Kidney (tissue), 14 donors: ENCODE results near the gene ATP1A3. TPM values are rescaled to one million over a fixed set of nuclear protein-coding genes. Genes with fewer than 3 reads are reported as not detected.

Experiments
- DNase-seq, 5 donors: peaks; one replicate each; pipeline ENCODE4 v3.0.0-alpha.2; 2013 to 2020
- FAIRE-seq: peaks from 2 replicates; lab custom pipeline; 2012; peaks lifted over from hg19 to GRCh38; lab: Jason Lieb, UNC
- H3K27ac ChIP-seq, 2 donors: one replicate each; pipeline ENCODE4 v1.7.0; 2013; ENCODE audit warnings: low read depth in 2 of 2, low read length in 2 of 2, inconsistent platforms in 1 of 2
- H3K27me3 ChIP-seq: one replicate; pipeline ENCODE4 v1.7.1; 2013; ENCODE audit warnings: low read length, inconsistent platforms; ENCODE audit not compliant: control insufficient read depth, insufficient read depth
- H3K36me3 ChIP-seq, 3 donors: one replicate each; pipeline versions ENCODE4 v1.7.0 to v1.7.1; 2013; ENCODE audit warnings: low read length in 3 of 3, control low read depth in 1 of 3, inconsistent platforms in 1 of 3; ENCODE audit not compliant: insufficient read depth in 3 of 3, control insufficient read depth in 2 of 3
- H3K4me1 ChIP-seq, 3 donors: one replicate each; pipeline versions ENCODE4 v1.7.0 to v1.7.1; 2013; ENCODE audit warnings: low read length in 3 of 3, inconsistent platforms in 1 of 3, low read depth in 1 of 3; ENCODE audit not compliant: control insufficient read depth in 2 of 3, insufficient read depth in 2 of 3
- H3K4me3 ChIP-seq, 3 donors: one replicate each; pipeline versions ENCODE4 v1.7.0 to v1.8.1; 2013; ENCODE audit warnings: low read length in 3 of 3, control low read depth in 1 of 3, inconsistent platforms in 1 of 3
- H3K9ac ChIP-seq, 3 donors: one replicate each; pipeline versions ENCODE4 v1.7.0 to v1.7.1; 2013; ENCODE audit warnings: low read length in 3 of 3, control low read depth in 1 of 3, inconsistent platforms in 1 of 3
- H3K9me3 ChIP-seq, 3 donors: one replicate each; pipeline versions ENCODE4 v1.7.0 to v1.7.1; 2013; ENCODE audit warnings: low read length in 3 of 3, control low read depth in 1 of 3, inconsistent platforms in 1 of 3; ENCODE audit not compliant: control insufficient read depth in 2 of 3, insufficient read depth in 1 of 3
- CTCF ChIP-seq: IDR thresholded peaks from 3 replicates; pipeline ENCODE4 v1.5.1; 2012; ENCODE audit warnings: mild to moderate bottlenecking, moderate library complexity, borderline replicate concordance; ENCODE audit not compliant: insufficient read depth; ENCODE audit errors: extremely low read depth
- intact Hi-C: fragments of 100-400 bp; cut with DNase I; formaldehyde crosslinking; loops from one replicate; pipeline ENCODE4 v1.11.1; 2022
- polyA plus RNA-seq: library from polyadenylated mRNA; stranded (reverse); fragments of 350-450 nt; fragmentation: Illumina TruSeq; extraction: RNeasy Lipid Tissue Mini Kit (QIAGEN cat#74804); gene quantifications from one replicate; pipeline ENCODE4 v1.2.3, GENCODE V29; 2014; ENCODE audit warnings: low read depth, low replicate concordance; ENCODE audit not compliant: insufficient read depth
- total RNA-seq: library from RNA; stranded (reverse); fragmentation: NEBNext Ultra II Directional; extraction: Animal tissue kit (Norgen Biotek cat#: 25700); gene quantifications from one replicate; pipeline ENCODE4 v1.2.1, GENCODE V29; 2021
- donor health status: control.
- donor health status: control.
- donor health status: control.
- donor health status: control.
- donor health status: control.
- donor health status: DM: yes; HTN: yes; CAD: no.
- donor health status: Normal renal cell carcinoma (clear cell type).

Gene ATP1A3
- total and polyA plus RNA-seq, 2 donors from 2014 or later, result not detected

GRCh38 chr19:41923045-41923788, 70.8 kb downstream of the ATP1A3 start:
- no peak for DNase-seq
- no peak for FAIRE-seq
- peaks cover 0 to 4% (median 0%) of the 10 kb centered on the region in 3 donors for H3K9me3 ChIP-seq
- H3K36me3 ChIP-seq, result no peaks in the 10 kb centered on the region
- intact Hi-C loops, result no loop called here
- TF ChIP-seq CTCF, result no peak
- peaks cover 69% of the 10 kb centered on the region for H3K27me3 ChIP-seq
- no peak overlapping the region for H3K4me3 ChIP-seq
- H3K4me1 ChIP-seq, result no peaks in the 10 kb centered on the region
- no peak overlapping the region for H3K9ac ChIP-seq
- no peak overlapping the region for H3K27ac ChIP-seq

GRCh38 chr19:41922585-41922984, 71.4 kb downstream of the ATP1A3 start:
- DNase-seq, result peak in 1 of 5 donors; percentile 56
- Histone ChIP-seq H3K9me3 (peaks cover 0 to 4% (median 0%) of the 10 kb centered on the region in 3 donors), H3K36me3 (no peaks in the 10 kb centered on the region), H3K27ac (no peak overlapping the region), H3K9ac (no peak overlapping the region), H3K4me3 (no peak overlapping the region), H3K4me1 (no peaks in the 10 kb centered on the region), H3K27me3 (peaks cover 70% of the 10 kb centered on the region)
- intact Hi-C loops, result no loop called here
- no peak for TF ChIP-seq CTCF
- no peak for FAIRE-seq

DNA sequence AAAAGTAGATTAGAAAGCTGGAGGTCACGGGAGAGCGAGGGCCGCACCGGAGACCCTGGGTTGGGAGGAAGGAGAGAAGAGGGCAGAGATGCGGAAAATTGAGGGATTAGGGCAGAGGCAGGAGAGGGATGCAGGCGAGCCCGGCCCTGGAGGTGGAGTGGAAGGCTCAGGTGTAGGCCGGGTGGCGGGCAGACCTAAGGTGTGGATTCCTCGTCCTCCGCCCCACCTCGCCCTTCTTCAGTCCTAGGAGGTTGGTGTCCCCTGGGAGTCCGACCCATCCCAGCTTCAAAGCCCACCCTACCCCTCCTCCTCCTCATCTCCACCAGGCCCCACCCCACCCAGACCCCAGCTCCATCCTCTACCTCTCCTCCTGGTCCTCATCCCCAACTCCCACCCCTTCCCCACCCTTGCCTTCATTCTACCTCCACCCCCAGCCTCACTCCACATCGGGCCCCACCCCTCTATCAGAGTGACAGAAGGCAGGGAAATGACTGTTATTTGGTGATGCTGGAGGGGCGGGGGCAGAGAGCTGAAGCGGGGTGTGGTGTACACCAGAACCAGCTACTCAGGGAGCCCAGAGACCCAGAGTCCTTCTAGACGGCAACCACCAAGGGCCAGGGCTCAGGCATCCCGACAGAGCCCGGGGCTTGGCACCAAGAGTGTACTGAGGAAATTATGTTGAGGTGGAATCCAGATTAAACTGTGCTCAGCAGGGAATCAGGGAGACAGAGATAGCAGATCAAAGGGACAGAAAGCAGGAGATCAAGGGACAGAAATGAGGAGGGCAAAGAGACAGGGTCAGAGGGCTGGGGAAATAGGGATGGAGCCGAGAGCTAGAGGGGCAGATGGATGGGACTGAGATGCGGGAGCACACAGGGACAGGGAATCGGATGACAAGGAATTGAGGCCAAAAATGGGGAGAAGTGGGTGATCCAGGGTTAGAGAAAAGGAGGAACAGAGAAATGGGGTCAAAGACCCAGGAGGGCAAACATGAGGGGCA, 72.2 kb downstream of the ATP1A3 start:
- DNase-seq (no peak), FAIRE-seq (no peak)
- H3K9ac ChIP-seq, result no peak overlapping the region
- no peaks in the 10 kb centered on the region for H3K4me1 ChIP-seq
- no peak overlapping the region for H3K4me3 ChIP-seq
- H3K27me3 ChIP-seq, result peaks cover 66% of the 10 kb centered on the region
- TF ChIP-seq CTCF, result no peak
- intact Hi-C loops, result no loop called here
- peaks cover 0 to 4% (median 0%) of the 10 kb centered on the region in 3 donors for H3K9me3 ChIP-seq
- no peak overlapping the region for H3K27ac ChIP-seq
- H3K36me3 ChIP-seq, result no peaks in the 10 kb centered on the region
